SK-N-SH (cell line): Measurements from ENCODE around the gene LUC7L2.

Experiments
- CHD2 ChIP-seq: fragments of 150-350 bp; IDR thresholded peaks from 2 replicates; pipeline ENCODE4 v1.6.1; 2018; ENCODE audit warnings: low read length; ENCODE audit not compliant: partially characterized antibody
- CTCF ChIP-seq: fragments of 200-600 bp; sonication (generic); IDR thresholded peaks from 2 replicates; pipeline ENCODE4 v1.6.1; 2017; ENCODE audit warnings: antibody characterized with exemption, mild to moderate bottlenecking, moderate library complexity
- EP300 ChIP-seq, 2 experiments: IDR thresholded peaks; 2 replicates each; pipeline versions ENCODE4 v1.4.0 to v1.6.1; 2012; ENCODE audit warnings: borderline replicate concordance in 1 of 2, low read depth in 1 of 2, low read length in 1 of 2
- EZH2phosphoT487 ChIP-seq: fragments of 200-600 bp; sonication (generic); IDR thresholded peaks from 2 replicates; pipeline ENCODE4 v1.6.1; 2017; ENCODE audit warnings: low read depth, mixed run types, mild to moderate bottlenecking, antibody characterized with exemption, moderate library complexity, borderline replicate concordance
- FOXJ3 ChIP-seq: sonication (generic); formaldehyde crosslinking; IDR thresholded peaks from 2 replicates; pipeline ENCODE4 v1.5.1; 2020; ENCODE audit warnings: mild to moderate bottlenecking, missing genetic modification reagents
- MXI1 ChIP-seq: IDR thresholded peaks from 2 replicates; pipeline ENCODE4 v1.6.1; 2012; ENCODE audit warnings: mild to moderate bottlenecking, low read depth, low read length, improper control_type of control experiment
- POLR2AphosphoS5 ChIP-seq: IDR thresholded peaks from 2 replicates; pipeline ENCODE4 v1.6.1; 2012; ENCODE audit warnings: low read depth, low read length
- RAD21 ChIP-seq: IDR thresholded peaks from 2 replicates; pipeline ENCODE4 v1.6.1; 2012; ENCODE audit warnings: mild to moderate bottlenecking, low read length
- RFX5 ChIP-seq: IDR thresholded peaks from 2 replicates; pipeline ENCODE4 v1.6.1; 2012; ENCODE audit warnings: mild to moderate bottlenecking, improper control_type of control experiment, low read length
- SIN3A ChIP-seq: IDR thresholded peaks from 2 replicates; pipeline ENCODE4 v1.6.1; 2012; ENCODE audit warnings: low read depth, mild to moderate bottlenecking, low read length, moderate library complexity, borderline replicate concordance
- SMC3 ChIP-seq: IDR thresholded peaks from 2 replicates; pipeline ENCODE4 v1.6.1; 2012; ENCODE audit warnings: low read depth, low read length, improper control_type of control experiment
- YY1 ChIP-seq: IDR thresholded peaks from 2 replicates; pipeline ENCODE4 v1.4.0; 2012; ENCODE audit warnings: low read depth, mild to moderate bottlenecking
- TF ChIP-seq, protein P1 (sequence below): IDR thresholded peaks from 2 replicates; pipeline ENCODE4 v1.6.1; 2012; ENCODE audit warnings: mild to moderate bottlenecking, low read depth, low read length, moderate library complexity

- TF ChIP-seq MXI1 (no peak), CTCF (no peak), YY1 (no peak), EZH2phosphoT487 (no peak), FOXJ3 (CRISPR knock-in tag) (no peak), SIN3A (no peak), SMC3 (no peak), CHD2 (no peak), POLR2AphosphoS5 (no peak), EP300 (IDR thresholded peaks at IDR 0.05; ENCODE audit: borderline replicate concordance in 1 of 2, low read depth in 1 of 2, low read length in 1 of 2) (no peak), RAD21 (no peak), RFX5 (no peak)
- TF ChIP-seq, protein P1, sequence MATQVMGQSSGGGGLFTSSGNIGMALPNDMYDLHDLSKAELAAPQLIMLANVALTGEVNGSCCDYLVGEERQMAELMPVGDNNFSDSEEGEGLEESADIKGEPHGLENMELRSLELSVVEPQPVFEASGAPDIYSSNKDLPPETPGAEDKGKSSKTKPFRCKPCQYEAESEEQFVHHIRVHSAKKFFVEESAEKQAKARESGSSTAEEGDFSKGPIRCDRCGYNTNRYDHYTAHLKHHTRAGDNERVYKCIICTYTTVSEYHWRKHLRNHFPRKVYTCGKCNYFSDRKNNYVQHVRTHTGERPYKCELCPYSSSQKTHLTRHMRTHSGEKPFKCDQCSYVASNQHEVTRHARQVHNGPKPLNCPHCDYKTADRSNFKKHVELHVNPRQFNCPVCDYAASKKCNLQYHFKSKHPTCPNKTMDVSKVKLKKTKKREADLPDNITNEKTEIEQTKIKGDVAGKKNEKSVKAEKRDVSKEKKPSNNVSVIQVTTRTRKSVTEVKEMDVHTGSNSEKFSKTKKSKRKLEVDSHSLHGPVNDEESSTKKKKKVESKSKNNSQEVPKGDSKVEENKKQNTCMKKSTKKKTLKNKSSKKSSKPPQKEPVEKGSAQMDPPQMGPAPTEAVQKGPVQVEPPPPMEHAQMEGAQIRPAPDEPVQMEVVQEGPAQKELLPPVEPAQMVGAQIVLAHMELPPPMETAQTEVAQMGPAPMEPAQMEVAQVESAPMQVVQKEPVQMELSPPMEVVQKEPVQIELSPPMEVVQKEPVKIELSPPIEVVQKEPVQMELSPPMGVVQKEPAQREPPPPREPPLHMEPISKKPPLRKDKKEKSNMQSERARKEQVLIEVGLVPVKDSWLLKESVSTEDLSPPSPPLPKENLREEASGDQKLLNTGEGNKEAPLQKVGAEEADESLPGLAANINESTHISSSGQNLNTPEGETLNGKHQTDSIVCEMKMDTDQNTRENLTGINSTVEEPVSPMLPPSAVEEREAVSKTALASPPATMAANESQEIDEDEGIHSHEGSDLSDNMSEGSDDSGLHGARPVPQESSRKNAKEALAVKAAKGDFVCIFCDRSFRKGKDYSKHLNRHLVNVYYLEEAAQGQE = no peak
Observed at GRCh38 chr7:139362302-139362701, 2.6 kb downstream of the LUC7L2 start.
